ENCODE data around the gene ITPKC. TPM values are rescaled to one million over a fixed set of nuclear protein-coding genes. Genes with fewer than 3 reads are reported as not detected.
"Not testable (repeated sequence)": the region's sequence is repeated elsewhere in the genome, so short reads cannot be mapped to it uniquely, and the experiment has no call there.

The ITPKC gene
- total RNA-seq, 2 donors from 2014 or later, result 6.5 to 8.3 TPM

GRCh38 chr19:40730065-40730464 lies 13.2 kb downstream of the ITPKC start:
- not testable (repeated sequence) for H3K9me3 ChIP-seq (ENCODE audit: control insufficient read depth, low read length, poor library complexity, severe bottlenecking); H3K36me3 Mint-ChIP-seq (ENCODE audit: low read depth); H3K27ac Mint-ChIP-seq; H3K4me1 Mint-ChIP-seq; H3K27me3 Mint-ChIP-seq; ATAC-seq; H3K4me3 Mint-ChIP-seq; DNase-seq

DNA sequence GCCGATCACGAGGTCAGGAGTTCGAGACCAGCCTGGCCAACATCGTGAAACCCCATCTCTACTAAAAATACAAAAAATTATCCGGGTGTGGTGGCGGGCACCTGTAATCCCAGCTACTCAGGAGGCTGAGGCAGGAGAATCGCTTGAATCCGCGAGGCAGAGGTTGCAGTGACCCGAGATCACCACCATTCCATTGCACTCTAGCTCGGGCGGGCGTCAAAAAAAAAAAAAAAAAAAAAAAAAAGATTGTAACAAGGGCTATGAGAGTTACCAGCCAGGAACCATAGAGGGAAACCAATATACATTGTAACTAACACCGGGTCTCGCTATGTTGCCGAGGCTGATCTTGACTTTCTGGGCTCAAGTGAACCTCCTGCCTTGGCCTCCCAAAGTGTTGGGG lies 15.4 kb downstream of the ITPKC start:
- not testable (repeated sequence) for ATAC-seq; H3K4me3 Mint-ChIP-seq; H3K27me3 Mint-ChIP-seq; H3K9me3 ChIP-seq (ENCODE audit: control insufficient read depth, low read length, poor library complexity, severe bottlenecking); H3K27ac Mint-ChIP-seq; DNase-seq; H3K36me3 Mint-ChIP-seq (ENCODE audit: low read depth); H3K4me1 Mint-ChIP-seq

DNA sequence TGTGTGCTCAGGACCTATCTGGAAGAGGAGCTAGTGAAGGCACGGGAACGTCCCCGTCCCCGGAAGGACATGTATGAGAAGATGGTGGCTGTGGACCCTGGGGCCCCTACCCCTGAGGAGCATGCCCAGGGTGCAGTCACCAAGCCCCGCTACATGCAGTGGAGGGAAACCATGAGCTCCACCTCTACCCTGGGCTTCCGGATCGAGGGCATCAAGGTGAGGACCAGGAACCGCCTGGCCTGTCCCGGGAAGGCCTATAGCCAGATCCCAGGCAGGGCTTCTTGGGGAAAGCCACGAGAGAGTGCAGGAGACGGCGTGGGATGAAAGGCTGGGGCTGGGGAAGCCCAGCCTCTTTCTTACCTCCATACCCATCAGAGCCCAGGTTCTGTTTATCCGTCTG lies 16.2 kb downstream of the ITPKC start:
- Mint-ChIP-seq H3K4me3 (no peak overlapping the region), H3K4me1 (peaks cover 5% of the 10 kb centered on the region), H3K27ac (no peak overlapping the region), H3K27me3 (no peaks in the 10 kb centered on the region), H3K36me3 (ENCODE audit: low read depth) (peaks cover 6% of the 10 kb centered on the region)
- H3K9me3 ChIP-seq (ENCODE audit: control insufficient read depth, low read length, poor library complexity, severe bottlenecking), result no peaks in the 10 kb centered on the region
- ATAC-seq (no peak), DNase-seq (no peak)

DNA sequence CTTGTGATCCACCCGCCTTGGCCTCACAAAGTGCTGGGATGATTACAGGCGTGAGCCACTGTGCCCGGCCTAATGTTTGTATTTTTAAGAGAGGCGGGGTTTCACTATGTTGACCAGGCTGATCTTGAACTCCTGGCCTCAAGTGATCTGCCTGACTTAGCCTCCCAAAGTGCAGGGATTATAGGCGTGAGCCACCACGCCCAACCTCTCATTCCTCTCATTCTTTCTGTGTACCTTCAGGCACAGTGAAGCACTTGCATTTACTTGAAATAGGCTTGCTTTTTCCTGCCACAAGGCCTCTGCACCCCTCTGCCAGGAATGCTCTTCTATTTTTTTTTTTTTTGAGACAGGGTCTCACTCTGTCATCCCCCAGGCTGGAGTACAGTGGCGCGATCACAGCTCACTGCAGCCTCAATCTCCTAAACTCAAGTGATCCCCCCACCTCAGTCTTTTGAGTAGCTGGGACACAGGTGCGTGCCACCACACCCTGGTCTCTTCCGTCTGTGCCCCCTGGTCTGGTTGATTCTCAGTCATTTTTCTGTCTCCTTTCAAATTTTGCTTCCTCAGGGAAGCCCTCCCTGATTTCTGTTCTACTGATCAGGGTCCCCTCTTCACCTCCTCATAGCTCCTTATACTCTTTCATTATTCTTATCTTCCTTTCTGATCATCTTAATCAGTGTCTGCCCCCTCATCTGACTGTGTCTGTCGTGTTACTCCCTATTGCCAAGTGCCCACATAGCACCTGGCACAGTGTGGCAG lies 18.3 kb downstream of the ITPKC start:
- DNase-seq, result no peak
- H3K27ac Mint-ChIP-seq, result peak overlapping the region; percentile 86
- H3K4me3 Mint-ChIP-seq, result no peak overlapping the region
- H3K4me1 Mint-ChIP-seq, result peaks cover 5% of the 10 kb centered on the region
- no peak for ATAC-seq
- H3K9me3 ChIP-seq (ENCODE audit: control insufficient read depth, low read length, poor library complexity, severe bottlenecking), result no peaks in the 10 kb centered on the region
- peaks cover 6% of the 10 kb centered on the region for H3K36me3 Mint-ChIP-seq (ENCODE audit: low read depth)
- H3K27me3 Mint-ChIP-seq, result no peaks in the 10 kb centered on the region

- Mint-ChIP-seq H3K36me3 (ENCODE audit: low read depth) (peaks cover 6% of the 10 kb centered on the region), H3K27me3 (no peaks in the 10 kb centered on the region), H3K4me3 (no peak overlapping the region), H3K4me1 (peaks cover 5% of the 10 kb centered on the region), H3K27ac (no peak overlapping the region)
- ATAC-seq (no peak), DNase-seq (no peak)
- no peaks in the 10 kb centered on the region for H3K9me3 ChIP-seq (ENCODE audit: control insufficient read depth, low read length, poor library complexity, severe bottlenecking)
Measured at GRCh38 chr19:40736661-40737060, 19.7 kb downstream of the ITPKC start.

GRCh38 chr19:40737102-40737644 lies 20.3 kb downstream of the ITPKC start:
- Mint-ChIP-seq H3K36me3 (ENCODE audit: low read depth) (peaks cover 6% of the 10 kb centered on the region), H3K4me1 (peaks cover 5% of the 10 kb centered on the region), H3K27ac (no peak overlapping the region), H3K4me3 (no peak overlapping the region), H3K27me3 (no peaks in the 10 kb centered on the region)
- H3K9me3 ChIP-seq (ENCODE audit: control insufficient read depth, low read length, poor library complexity, severe bottlenecking), result no peaks in the 10 kb centered on the region
- ATAC-seq (no peak), DNase-seq (no peak)

DNA sequence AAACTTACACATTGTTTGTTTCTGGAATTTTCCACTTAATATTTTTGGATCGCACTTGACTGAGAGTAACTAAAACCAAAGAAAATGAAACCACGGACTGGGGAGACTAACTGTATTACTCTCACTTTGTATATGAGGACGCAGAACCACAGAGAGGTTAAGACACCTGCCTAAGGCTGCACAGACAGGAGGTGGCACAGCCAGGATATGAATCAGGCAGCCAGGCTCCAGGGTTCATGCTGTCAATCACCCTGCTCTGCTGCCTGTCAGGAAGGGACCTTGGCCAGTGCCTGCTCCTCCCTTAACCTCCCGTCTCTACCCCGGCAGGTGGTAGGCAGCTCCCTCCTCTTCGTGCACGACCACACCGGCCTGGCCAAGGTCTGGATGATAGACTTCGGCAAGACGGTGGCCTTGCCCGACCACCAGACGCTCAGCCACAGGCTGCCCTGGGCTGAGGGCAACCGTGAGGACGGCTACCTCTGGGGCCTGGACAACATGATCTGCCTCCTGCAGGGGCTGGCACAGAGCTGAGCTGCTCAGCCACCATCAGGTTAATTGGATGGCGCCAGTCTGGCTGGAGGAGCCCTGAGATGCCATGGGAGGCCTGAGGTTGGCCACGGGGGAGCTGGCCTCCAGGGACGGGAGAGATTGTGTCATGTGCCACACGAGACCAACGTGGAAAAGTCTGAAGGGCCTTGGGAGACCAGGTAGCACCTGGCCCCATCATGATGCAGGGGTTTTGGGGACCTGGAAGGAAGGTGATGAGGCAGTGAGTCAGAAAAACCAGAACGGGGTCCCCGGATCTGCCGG lies 22.3 kb downstream of the ITPKC start:
- no peak overlapping the region for H3K4me3 Mint-ChIP-seq
- H3K4me1 Mint-ChIP-seq, result peaks cover 3% of the 10 kb centered on the region
- no peak overlapping the region for H3K27ac Mint-ChIP-seq
- H3K36me3 Mint-ChIP-seq (ENCODE audit: low read depth), result peaks cover 6% of the 10 kb centered on the region
- no peak for DNase-seq
- H3K9me3 ChIP-seq (ENCODE audit: control insufficient read depth, low read length, poor library complexity, severe bottlenecking), result no peaks in the 10 kb centered on the region
- H3K27me3 Mint-ChIP-seq, result no peaks in the 10 kb centered on the region
- no peak for ATAC-seq

DNA sequence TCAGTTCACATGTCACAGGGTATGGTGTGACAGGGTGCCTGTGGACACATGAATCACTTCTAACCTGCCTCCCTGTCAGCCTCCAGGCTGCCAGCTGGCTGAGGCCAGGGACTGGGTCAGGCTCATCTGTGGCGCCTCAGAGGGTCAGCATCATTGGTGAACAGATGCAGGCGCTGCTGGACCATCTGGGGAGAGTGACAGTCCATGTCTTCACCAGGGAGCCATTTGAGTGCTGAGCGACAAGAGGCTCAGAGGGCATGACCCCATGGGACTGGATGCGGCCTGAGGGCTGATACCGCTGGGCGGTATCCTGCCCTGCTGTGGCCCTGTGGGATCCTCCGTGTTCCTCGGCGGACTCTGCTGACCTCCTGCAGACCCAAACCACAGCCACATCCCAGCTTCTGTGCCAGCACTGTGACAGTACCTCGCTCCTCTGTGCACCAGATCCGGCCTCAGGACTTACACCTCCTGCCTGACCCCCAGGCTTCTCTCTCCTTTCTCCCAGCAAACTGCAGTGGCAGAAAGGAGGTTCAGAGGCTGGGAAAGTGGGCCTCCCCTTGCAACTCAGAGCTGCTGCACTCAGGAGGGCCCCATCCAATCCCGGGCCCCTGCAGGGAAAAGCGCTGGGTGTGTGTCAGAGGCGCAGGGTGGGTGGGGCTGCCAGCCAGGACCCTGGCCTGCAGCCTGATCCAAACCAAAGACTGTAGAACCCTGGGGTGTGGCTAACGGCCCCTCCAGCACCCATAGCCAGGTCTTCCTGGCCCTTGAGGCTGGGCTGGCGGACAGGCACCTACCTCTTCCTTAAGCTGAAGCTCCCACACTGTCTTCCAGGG lies 23.2 kb downstream of the ITPKC start:
- H3K4me1 Mint-ChIP-seq, result peaks cover 3% of the 10 kb centered on the region
- DNase-seq (no peak), ATAC-seq (no peak)
- peak overlapping the region; percentile 11 for H3K27ac Mint-ChIP-seq
- no peaks in the 10 kb centered on the region for H3K9me3 ChIP-seq (ENCODE audit: control insufficient read depth, low read length, poor library complexity, severe bottlenecking)
- no peaks in the 10 kb centered on the region for H3K27me3 Mint-ChIP-seq
- H3K36me3 Mint-ChIP-seq (ENCODE audit: low read depth), result peaks cover 5% of the 10 kb centered on the region
- H3K4me3 Mint-ChIP-seq, result no peak overlapping the region

GRCh38 chr19:40740747-40741146 lies 23.8 kb downstream of the ITPKC start:
- no peak overlapping the region for H3K4me3 Mint-ChIP-seq
- no peak for ATAC-seq
- H3K36me3 Mint-ChIP-seq (ENCODE audit: low read depth), result no peaks in the 10 kb centered on the region

GRCh38 chr19:40741527-40742390 lies 24.8 kb downstream of the ITPKC start:
- no peak overlapping the region for H3K4me3 Mint-ChIP-seq

More at GRCh38 chr19:40740747-40741146, 23.8 kb downstream of the ITPKC start:
- H3K27ac Mint-ChIP-seq, result peak overlapping the region; percentile 11
- H3K9me3 ChIP-seq (ENCODE audit: control insufficient read depth, low read length, poor library complexity, severe bottlenecking), result no peaks in the 10 kb centered on the region
- no peaks in the 10 kb centered on the region for H3K4me1 Mint-ChIP-seq
- no peak for DNase-seq
- no peaks in the 10 kb centered on the region for H3K27me3 Mint-ChIP-seq

DNA sequence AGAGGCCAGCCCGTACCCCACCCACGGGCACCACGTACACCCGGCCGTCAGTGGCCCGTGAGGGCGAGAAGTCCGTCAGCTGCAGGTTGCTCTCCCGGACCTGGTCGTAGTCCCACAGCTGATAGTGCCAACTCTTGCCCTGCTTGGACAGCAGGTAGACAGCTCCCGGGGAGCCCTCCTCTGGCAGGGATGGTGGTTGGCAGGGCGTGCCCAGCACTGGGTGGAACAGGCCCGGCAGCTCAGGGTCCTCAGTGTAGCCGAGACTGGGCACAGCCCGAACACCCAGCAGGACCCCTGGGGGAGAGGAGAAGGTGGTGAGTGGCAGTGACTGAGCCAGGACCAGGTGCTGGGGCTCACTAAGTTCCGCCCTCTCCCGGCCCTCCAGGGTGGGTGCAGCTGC lies 25.6 kb downstream of the ITPKC start:
- Mint-ChIP-seq H3K36me3 (ENCODE audit: low read depth) (no peaks in the 10 kb centered on the region), H3K27me3 (no peaks in the 10 kb centered on the region), H3K4me3 (no peak overlapping the region), H3K27ac (no peak overlapping the region), H3K4me1 (no peaks in the 10 kb centered on the region)
- no peaks in the 10 kb centered on the region for H3K9me3 ChIP-seq (ENCODE audit: control insufficient read depth, low read length, poor library complexity, severe bottlenecking)
- DNase-seq (no peak), ATAC-seq (no peak)

More at GRCh38 chr19:40741527-40742390, 24.8 kb downstream of the ITPKC start:
- DNase-seq (no peak), ATAC-seq (no peak)
- Mint-ChIP-seq H3K27ac (peak overlapping the region; percentile 11), H3K4me1 (no peaks in the 10 kb centered on the region), H3K27me3 (no peaks in the 10 kb centered on the region), H3K36me3 (ENCODE audit: low read depth) (no peaks in the 10 kb centered on the region)
- no peaks in the 10 kb centered on the region for H3K9me3 ChIP-seq (ENCODE audit: control insufficient read depth, low read length, poor library complexity, severe bottlenecking)

- DNase-seq, result no peak
- no peak overlapping the region for H3K27ac Mint-ChIP-seq
- no peaks in the 10 kb centered on the region for H3K4me1 Mint-ChIP-seq
- no peaks in the 10 kb centered on the region for H3K27me3 Mint-ChIP-seq
- no peaks in the 10 kb centered on the region for H3K9me3 ChIP-seq (ENCODE audit: control insufficient read depth, low read length, poor library complexity, severe bottlenecking)
- ATAC-seq, result no peak
- no peaks in the 10 kb centered on the region for H3K36me3 Mint-ChIP-seq (ENCODE audit: low read depth)
- H3K4me3 Mint-ChIP-seq, result no peak overlapping the region
Measured at GRCh38 chr19:40742886-40743285, 26.0 kb downstream of the ITPKC start.
